AG08395 (cell line): Measurements from ENCODE around the gene USP9X.
"Not testable (repeated sequence)": the region's sequence is repeated elsewhere in the genome, so short reads cannot be mapped to it uniquely, and the experiment has no call there.

Experiments used
- DNase-seq: peaks from one replicate; pipeline ENCODE4 v3.0.0; 2012; ENCODE audit warnings: mixed read lengths, low spot score

USP9X gene

DNA sequence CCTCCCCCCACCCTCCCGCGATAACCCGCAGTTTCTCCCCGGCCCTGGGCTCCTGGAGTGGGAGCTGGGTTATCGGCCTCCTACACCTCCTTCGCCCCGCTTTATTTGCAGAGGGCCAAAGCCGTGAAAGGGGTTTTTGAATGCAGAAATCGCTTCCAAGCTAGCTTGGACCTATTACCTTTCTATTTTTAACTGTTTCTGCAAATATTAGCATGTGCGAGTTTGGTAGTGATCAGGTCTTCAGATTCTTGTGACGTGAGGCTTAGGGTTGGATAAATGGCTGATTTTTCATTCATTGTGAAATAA is 1.3 kb downstream of the USP9X start:
- DNase-seq: no peak

DNA sequence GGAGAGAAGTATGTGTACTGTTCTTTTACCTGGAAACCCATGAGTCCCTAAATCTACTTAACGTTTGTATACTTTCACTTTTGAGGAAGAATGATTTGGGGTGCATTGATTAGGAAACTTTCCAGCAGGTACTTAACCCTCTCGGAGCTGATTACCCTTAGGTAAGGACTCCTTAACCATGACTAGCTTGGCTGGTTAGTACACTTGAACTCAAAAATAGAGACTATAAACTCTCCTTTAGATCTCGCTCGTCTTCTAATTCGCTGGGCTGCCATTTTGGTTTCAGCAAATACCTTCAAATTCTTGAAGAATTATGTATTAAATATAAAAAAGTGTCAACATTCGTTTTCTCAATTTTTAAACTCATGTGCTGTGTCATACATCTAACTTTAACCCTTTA is 2.0 kb downstream of the USP9X start:
- no peak for DNase-seq

DNA sequence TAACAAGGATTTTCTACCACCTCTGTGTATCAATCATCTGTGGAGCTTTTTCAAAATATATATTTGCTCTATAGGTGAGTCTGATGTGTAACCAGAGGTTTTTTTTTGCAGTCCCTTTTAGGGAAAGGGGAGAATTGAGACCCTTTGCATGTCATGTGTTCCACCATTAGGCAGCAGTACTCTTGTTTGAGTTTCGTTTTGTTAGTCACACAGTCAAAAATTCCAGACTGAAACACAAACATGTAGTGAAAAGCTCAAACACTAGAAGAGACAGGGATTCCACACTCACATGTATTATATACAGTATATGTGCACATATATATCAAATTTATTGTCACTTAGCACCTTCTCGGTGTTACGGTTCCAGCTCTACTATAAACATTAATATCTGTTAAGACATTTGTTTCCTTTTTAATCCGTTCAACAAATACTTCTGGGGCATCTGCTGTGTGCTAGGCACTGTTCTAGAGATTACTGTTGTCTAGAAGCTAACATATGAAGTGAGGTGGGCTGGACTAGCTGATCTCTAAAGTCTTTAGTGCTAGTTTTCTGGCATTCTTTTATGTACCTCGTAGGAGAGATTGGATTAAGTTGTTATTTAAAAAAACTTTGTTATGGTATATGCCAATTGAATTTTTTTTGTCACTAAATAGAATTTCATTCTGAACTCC is 5.5 kb downstream of the USP9X start:
- DNase-seq: no peak

DNA sequence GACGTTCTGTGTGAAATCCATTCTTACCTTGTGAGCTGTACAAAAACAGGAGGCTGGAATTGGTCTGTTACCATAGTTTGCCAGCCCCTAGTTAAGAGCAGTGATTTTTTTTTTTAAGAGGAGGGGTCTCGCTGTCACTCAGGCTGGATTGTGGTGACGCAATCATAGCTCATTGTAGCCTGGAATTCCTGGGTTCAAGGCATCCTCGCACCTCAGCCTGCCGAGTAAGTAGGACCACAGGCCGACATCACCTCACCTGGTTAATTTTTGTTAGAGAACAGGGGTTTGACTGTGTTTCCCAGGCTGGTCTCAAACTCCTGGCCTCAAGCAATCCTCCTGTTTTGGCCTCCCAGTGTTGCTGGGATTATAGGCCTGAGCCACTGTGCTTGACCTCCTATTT is 7.5 kb downstream of the USP9X start:
- DNase-seq: no peak

DNA sequence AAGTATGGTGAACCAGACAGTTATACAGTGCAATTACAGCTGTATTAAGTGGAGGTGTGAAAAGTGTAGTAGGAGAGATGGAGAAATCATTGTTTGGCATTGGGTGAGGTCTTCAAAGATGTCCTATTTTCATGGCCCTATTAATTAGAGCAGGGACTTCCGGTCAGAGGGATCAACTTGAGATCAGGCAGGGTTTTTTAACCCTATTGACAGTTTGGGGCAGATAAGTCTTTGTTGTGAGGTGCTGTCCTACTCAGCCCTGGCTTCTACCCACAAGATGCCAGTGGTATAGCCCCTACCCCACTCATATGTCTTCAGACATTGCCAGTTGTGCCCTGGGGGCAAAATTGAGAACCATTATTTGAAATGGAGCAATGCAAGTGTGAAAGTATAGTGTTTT is 9.9 kb downstream of the USP9X start:
- DNase-seq: no peak

DNA sequence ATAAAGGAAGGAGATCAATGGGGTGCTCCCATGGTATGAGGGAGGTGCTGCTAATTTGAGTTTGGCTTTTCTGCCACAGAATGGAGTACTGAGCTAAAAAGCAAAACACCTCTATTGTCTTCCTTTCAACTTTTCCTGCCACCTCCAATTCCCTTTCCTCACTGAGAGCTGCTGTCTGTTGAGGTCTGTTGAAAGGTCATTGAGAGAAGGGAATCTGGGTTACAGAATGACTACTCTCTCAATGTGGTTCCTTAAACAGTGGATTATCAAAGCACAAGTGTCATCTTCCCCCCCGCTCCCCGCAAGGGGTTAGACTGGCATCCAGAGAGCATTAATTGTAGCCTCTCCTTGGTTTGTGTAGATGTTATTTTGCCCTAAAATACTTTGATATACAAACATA is 10.7 kb downstream of the USP9X start:
- no peak for DNase-seq

DNA sequence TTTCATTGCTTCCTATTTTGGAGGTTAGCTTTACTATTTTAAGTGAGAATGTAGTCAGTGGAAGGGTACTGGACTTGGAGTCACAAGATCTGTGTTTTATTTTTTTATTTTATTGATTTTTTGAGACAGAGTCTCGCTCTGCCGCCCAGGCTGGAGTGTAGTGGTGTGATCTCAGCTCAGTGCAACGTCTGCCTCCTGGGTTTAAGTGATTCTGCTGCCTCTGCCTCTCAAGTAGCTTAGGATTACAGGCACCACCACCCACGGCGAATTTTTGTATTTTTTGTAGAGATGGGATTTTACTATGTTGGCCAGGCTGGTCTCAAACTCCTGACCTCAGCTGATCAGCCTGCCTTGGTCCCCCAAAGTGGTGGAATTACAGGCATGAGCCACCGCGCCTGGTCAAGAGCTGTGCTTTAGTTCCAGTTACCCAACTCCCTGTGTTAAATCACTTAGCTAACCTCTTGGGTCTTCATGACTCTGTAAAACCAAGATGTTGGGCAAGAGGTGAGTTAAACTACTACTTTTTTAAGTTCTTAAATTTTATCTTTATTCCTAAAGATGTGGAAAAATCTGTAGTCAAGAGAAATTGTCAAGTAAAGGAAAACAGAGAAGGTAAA is 11.2 kb downstream of the USP9X start:
- DNase-seq: no peak

DNA sequence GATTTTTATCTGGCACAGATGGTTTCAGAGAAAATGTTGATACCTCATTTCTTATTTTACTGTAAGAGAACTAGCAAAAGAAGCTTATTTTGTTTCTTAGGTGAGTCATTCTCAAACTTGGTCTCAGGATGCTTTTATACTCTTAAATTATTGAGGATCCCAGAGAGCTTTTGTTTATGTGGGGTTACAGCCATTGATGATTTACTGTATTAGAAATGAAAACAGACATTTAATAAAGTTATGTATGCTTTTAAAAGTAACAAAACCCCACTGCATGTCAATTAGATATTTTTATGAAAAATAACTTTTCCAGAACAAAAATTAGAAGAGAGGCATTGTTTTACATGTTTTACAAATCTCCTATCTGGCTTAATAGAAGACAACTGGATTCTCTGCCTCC is 12.1 kb downstream of the USP9X start:
- DNase-seq: no peak

DNA sequence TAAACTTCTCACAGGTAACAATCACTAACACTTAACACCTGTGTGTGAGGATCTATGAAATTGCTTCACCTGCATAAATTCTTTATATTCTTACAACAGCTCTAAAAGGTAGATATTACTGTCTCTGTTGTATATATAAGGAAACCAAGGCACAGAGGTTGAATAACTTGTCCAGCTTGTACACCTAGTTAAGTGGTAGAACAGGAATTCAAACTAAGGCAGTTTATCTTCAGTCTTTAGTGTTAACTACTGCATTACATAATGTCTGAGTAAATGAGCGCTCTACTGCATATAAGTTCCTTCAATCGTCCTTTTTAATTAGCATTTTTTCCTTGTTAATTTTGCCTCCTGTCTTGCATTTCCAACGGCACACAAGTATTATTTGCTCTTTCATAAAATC is 15.0 kb downstream of the USP9X start:
- DNase-seq: no peak

DNA sequence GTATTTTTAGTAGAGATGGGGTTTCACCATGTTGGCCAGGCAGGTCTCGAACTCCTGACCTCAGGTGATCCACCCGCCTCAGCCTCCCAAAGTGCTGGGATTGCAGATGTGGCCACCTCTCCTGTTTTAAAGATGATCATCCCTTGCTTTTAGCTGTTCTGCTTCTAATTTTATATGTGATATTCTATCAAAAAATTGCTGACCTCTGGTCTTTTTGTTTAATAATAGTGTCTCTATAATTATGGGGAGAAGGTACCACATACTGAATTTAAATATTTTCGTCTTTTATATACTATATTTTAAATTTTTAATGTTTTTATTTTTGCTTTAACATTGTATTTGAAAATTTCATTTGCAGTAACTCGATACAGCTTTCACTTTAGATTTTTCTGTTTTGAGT is 15.6 kb downstream of the USP9X start:
- DNase-seq: no peak

DNA sequence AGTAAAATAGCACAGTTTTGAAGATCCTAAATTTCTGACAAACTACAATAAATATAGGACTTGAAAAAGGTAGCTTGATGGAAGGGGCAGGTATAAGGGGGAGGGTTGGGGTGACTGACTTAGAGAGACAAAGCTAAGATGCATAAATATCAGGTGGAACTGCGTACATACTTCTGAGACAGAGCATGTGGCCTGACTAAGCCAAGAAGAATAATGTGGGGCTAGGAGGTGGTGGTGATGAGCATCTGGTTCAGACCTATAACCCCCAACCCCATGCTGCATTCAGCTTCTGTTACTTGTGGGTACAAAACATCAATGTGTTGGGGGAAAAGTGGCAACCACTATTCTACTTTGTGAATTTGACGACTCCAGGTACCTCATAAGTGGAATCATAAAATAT is 19.8 kb downstream of the USP9X start:
- no peak for DNase-seq

DNA sequence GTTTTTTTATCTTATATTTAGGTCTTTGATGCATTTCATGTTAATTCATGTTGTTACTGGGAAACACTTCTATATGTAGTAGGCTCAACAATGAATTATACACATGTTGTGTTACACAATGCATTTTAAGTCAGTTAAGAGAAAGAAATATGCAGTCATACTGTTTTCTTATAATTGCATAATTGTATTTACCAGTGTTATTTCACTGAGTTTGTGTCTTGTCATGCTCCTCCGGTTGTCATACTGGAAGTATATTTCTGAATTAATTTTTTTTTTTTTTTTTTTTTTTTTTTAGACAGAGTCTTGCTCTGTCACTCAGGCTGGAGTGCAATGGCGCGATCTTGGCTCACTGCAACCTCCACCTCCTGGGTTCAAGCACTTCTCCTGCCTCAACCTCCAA is 21.0 kb downstream of the USP9X start:
- not testable (repeated sequence) for DNase-seq

DNA sequence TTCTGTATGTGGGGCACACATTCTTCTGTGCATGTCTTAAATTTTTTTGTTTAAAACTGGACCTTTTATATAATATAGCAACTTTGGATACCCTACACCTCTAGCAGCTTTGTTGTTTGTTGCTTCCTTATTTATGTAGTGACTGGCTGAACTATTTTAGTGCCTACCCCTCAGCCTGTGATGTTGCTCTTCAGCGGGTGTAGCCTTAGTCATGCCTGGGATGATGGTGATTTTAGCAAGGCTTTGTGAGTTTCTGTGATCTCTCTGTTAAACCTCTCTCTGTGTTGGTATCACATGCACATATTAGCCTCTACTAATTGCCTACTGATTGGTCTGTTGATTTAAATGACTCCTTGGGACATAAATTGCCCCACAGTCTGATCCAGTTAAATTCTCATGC is 22.8 kb downstream of the USP9X start:
- DNase-seq: no peak

DNA sequence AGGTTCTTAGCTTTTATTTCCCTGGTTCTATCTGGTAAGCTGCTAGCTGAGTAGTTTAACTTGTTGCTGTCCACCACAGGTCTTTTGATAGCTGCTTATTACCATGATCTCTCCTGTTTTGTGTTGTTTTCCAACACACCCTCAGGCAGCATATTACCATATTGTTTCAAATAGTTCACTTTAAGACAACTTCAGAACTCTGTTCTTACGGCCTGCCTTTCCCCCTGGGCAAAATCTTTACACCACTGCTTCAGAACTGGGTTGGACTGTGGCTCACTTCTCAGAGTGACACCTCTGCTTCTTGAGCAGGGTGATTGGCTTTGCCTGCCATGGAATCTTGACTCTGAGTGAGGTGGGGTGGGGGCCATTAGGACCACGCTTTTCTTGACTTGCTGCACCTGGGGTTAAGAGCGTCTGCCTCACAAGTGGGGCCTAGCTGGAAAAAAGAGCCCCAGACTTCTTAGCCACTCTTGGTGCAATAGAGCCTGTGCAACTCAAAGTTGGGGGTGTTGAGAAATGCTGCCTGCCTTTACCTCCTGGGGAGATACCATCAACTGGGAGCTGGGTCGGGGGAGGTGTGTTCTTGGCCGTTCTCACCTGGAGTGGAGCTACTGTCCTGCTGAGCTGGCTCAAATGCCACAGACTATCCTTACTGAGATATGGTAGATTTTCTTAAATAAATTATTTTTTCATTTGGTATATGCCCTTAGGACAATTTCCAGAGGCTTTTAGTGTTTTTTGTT is 23.4 kb downstream of the USP9X start:
- DNase-seq: no peak

DNA sequence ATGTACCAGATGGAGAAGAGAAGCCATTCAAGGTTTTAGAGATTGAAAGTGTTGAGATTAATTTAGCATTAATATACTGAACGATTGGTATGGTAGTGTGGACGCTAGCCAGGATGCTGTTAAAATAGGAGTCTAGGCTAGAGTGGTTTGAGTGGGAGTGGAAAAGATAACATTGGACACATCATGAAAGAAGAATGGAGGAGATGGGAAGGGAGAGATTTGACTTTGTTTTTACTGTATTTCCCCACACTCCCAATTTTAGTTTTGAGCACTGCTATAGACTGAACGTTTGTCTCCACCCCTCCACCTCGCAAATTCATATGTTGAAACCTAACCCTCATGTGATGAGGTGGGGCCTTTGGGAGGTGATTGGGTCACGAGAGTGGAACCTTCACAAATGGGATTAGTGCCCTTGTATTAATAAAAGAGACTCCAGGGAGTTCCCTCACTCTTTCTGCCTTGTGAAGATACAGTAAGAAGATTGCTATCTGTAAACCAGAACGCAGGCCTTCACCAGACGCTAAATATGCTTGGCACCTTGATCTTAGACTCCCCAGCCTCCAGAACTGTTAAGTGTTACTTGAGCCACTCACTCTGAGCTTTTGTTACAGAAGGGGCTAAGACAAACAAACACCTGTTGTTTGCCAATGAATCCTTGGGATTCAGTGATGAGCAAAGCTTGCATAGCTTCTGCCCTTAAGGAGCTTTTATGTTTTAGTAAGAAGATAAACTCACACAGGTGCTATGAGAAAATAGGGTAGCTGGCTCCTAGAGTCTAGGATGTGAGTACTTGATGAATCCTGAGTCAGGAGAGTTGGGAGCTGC is 25.8 kb downstream of the USP9X start:
- no peak for DNase-seq

DNA sequence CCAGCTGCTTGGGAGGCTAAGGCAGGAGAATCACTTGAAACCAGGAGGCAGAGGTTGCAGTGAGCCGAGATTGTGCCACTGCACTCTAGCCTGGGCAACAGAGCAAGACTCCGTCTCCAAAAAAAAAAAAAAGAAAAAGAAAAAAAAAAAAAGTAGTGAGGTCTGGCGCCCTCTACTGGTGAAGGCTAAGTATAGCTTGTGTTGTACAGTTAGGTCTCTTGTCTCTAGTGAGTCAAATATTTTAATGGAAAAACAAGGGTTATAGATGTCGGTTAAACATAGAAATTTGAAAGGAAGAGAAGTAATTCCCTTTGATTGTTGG is 29.8 kb downstream of the USP9X start:
- DNase-seq: peak; percentile 33

DNA sequence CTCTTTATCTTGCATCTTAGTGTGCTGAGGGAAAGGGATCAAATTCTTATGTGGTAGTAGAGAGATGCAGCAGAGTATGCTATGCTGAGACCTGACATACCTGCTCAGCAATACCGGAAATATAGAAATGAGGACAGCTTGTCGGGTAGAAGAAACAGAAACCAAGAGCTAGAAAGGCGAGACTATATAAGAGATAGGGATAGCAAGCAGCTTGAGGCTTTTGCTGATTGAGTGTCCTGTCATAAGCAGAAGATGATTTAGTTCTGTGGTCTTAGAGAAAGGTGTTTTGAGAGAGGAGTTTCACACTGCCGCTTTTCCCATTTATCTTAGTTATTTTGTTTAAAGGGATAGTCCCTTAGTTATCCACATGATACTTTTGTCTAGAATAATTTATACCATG is 31.7 kb downstream of the USP9X start:
- DNase-seq: no peak

DNA sequence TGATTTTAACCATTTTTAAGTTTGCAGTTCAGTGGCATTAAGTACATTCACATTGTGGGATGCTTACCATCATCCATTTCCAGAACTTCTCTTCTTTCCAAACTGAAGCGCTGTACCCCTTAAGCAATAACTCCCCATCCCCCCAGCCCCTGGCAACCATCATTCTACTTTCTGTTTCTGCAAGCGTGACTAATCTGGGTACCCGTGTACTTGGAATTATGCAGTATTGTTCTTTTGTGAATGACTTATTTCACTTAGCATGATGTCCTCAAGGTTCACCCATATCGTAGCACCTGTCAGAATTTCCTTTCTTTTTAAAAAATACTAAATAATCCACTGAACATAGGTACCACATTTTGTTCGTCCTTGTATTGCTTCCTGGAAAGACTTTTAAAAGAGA is 32.9 kb downstream of the USP9X start:
- DNase-seq: no peak

DNA sequence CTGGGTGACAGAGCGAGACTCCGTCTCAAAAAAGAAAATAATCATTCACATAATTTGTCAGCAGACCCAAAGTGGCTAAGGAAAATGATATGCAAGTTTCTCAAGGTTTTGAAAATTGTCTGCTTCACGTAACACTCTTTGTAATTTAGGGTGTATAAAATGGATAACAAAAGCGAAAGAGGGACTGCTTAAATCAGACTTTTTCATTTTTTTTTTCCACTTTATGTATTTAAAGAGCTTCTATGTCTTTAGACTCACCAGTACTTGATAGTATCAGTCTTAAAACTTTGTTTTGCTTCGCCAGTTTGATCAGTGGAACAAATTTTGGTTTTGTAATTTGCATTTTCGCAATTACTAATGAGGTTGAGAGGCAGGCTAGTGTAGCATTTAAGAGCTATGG is 34.6 kb downstream of the USP9X start:
- DNase-seq: no peak

DNA sequence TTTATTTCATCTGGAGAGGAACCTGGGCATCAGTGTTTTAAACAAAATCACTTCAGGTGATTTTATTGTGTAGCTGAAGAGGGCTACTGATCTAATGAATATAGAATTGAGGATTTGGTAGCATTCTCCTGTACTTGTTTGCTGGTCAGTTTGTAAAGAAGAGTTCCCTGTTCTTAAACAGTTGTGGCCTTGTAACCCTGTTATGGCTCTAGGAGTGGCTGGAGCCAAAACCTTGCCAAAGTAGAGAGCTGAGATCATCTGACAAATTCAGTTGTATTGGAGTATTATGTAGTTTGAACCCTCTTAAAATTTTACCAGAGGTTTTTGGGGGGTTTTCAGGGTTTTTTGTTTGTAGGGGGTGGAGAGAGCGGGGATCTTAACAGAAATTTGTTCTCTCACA is 36.5 kb downstream of the USP9X start:
- no peak for DNase-seq

DNA sequence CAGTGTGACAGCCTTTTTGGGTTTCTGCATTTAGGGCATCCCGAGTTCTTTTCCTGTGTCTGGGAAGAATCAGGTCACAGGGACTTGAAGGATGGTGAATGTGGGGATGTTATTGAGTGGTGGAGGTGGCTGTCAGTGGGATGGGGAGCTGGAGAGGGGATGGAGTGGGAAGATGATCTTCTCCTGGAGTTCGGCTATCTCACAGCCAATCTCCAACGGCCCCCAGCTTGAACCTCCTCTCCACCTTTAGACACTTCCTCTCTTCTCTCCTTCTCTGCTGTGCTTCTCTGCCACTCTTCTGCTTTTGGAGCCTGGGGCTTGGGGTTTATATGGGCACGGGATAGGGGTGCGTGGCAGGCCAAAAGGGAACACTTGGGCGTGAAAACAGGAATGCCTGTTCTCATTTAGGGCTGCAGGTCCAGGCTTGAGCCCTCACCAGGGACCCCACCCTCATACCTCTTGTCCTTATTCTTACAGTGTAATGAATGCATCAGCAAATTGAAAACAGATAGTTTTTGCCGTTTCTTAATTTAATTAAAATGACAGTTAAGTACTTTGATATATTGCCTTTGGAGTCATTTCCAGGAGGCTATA is 37.5 kb downstream of the USP9X start:
- no peak for DNase-seq

DNA sequence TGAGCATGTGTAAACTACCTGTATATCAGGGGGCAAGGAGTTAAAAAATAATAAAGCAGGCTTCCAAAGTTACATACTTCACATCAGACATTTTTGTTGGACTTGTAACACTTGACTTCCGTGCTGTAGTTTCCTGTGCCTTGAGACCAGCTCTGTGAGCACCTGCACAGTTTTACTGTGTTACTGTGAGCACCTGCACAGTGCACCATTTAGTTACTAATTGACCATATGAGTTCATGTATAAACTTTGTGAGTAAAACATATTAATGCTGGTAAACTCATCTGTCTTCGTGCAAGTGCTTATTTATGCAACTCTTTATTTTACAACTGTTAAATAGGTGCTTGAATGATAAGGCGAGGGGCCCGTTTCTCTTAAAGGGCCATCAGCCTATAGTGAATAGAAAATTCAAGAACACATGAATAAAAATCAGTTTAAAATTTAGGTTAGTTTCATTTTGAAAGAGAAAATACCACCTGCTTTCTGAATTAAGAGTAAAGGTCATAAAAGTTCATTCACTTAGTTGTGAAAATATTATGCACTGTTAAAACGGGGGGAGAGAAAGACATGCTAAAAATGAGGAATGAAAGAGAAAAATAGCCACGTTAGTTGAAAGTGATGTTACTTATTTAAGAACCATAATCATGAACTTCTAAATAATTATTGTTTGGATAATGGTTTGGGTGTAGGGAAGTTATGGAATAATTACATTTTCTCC is 42.4 kb downstream of the USP9X start:
- DNase-seq: no peak
